Choroid plexus epithelial cell (primary cell): Measurements from ENCODE around the gene SAMD1.

Source experiments
- DNase-seq: peaks from one replicate; pipeline ENCODE4 v3.0.0-alpha.2; 2010; ENCODE audit warnings: low read depth
- H3K4me3 ChIP-seq: 2 replicates; pipeline ENCODE4 v1.5.1; 2011; ENCODE audit warnings: low read depth, mild to moderate bottlenecking, control low read depth, low read length, moderate library complexity
- CTCF ChIP-seq: conservative IDR thresholded peaks from 2 replicates; pipeline ENCODE4 v1.5.1; 2011; ENCODE audit warnings: low read depth, mild to moderate bottlenecking, control low read depth, inconsistent platforms, low read length, moderate library complexity

Gene SAMD1

GRCh38 chr19:14118165-14119051 lies 27.9 kb upstream of the SAMD1 start:
- TF ChIP-seq CTCF: no peak
- peak overlapping the region; percentile 59 for H3K4me3 ChIP-seq
- DNase-seq: peak; percentile 78

GRCh38 chr19:14117668-14118164 lies 27.2 kb upstream of the SAMD1 start, which contains the start of gene PRKACA:
Gene PRKACA (minus strand): TSS chr19:14117762. CDS start chr19:14117547, 215 bp downstream.
- peak within 1 kb of the TSS; percentile 80 for H3K4me3 ChIP-seq
- DNase-seq: peak; percentile 100
- TF ChIP-seq CTCF: no peak

GRCh38 chr19:14116918-14117578 lies 26.5 kb upstream of the SAMD1 start:
- DNase-seq: no peak
- peak overlapping the region; percentile 80 for H3K4me3 ChIP-seq
- TF ChIP-seq CTCF: no peak

- TF ChIP-seq CTCF: no peak
- no peak for DNase-seq
- H3K4me3 ChIP-seq: peak overlapping the region; percentile 80
Observed at GRCh38 chr19:14116525-14116917, 26.0 kb upstream of the SAMD1 start.

- TF ChIP-seq CTCF: no peak
- H3K4me3 ChIP-seq: no peak overlapping the region
- no peak for DNase-seq
Observed at GRCh38 chr19:14115756-14116155, 25.2 kb upstream of the SAMD1 start.

DNA sequence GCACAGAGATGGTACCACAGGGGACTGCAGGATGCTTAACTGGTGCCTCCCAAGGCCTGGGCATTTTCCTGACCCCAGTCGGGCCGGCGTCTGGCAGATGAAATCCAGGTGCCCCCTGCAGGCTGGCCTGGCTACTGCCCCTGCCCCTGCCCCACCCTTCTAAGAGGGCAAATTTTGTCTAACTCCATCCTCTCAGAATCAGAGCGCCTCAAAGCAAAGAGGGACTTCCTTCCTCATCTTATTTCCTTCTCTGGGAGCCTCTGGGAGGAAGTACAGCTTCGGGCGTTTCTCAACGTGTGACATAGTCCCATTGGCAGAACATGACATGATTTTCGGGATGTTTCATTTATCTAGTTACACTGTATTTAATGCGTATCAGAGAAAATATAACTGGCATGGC lies 24.3 kb upstream of the SAMD1 start:
- DNase-seq: peak; percentile 34
- H3K4me3 ChIP-seq: no peak overlapping the region
- TF ChIP-seq CTCF: peak; percentile 66
